SK-N-SH (cell line): ENCODE data around the gene CHID1. TPM values are rescaled to one million over a fixed set of nuclear protein-coding genes. Genes with fewer than 3 reads are reported as not detected.

Source experiments
- CTCF ChIA-PET: fragments of 300-600, 350-600 bp; formaldehyde crosslinking; extraction: SDS; loops from one replicate; lab custom pipeline; 2021; lab: Yijun Ruan, JAX
- POLR2A ChIA-PET: fragments of 350-600 bp; sonication (Branson Sonifier 250); formaldehyde crosslinking; extraction: SDS; loops from one replicate; lab custom pipeline; 2020; ENCODE audit warnings: antibody characterized with exemption, inconsistent platforms; lab: Yijun Ruan, JAX
- DNase-seq: peaks from one replicate; pipeline ENCODE4 v3.0.0; 2012
- H2AFZ ChIP-seq: fragments of 200-600 bp; sonication (generic); 2 replicates; pipeline ENCODE4 v1.8.1; 2016; ENCODE audit warnings: antibody characterized with exemption, mild to moderate bottlenecking, low read depth
- H3F3A ChIP-seq: fragments of 200-600 bp; sonication (generic); replicated peaks from 2 replicates; pipeline ENCODE3; 2016; ENCODE audit warnings: antibody characterized with exemption, mild to moderate bottlenecking; ENCODE audit not compliant: insufficient read depth
- H3K27ac ChIP-seq, 2 experiments: fragments of 200-500 bp in 1 of 2; fragments of 200-600 bp in 1 of 2; sonication (Bioruptor generic) in 1 of 2; sonication (generic), shearing (Covaris generic) in 1 of 2; 2 replicates each; pipeline versions ENCODE4 v1.5.1 to v1.6.1; 2014 to 2016; ENCODE audit warnings: low read depth in 2 of 2, inconsistent platforms in 1 of 2, low read length in 1 of 2, mild to moderate bottlenecking in 1 of 2, mixed read lengths in 1 of 2
- H3K27me3 ChIP-seq: fragments of 200-600 bp; sonication (generic), shearing (Covaris generic); 2 replicates; pipeline ENCODE4 v1.6.1; 2016; ENCODE audit warnings: mixed run types; ENCODE audit not compliant: insufficient read depth
- H3K36me3 ChIP-seq, 2 experiments: fragments of 200-500 bp in 1 of 2; fragments of 200-600 bp in 1 of 2; sonication (Bioruptor generic) in 1 of 2; sonication (generic) in 1 of 2; replicated peaks in 1 of 2; 2 replicates each; pipeline versions ENCODE3 to v1.5.1; 2014 to 2016; ENCODE audit warnings: low read length in 1 of 2, mild to moderate bottlenecking in 1 of 2; ENCODE audit not compliant: insufficient read depth in 2 of 2, control insufficient read depth in 1 of 2
- H3K4me1 ChIP-seq, 2 experiments: fragments of 200-500 bp in 1 of 2; fragments of 200-600 bp in 1 of 2; sonication (Bioruptor generic) in 1 of 2; sonication (generic), shearing (Covaris generic) in 1 of 2; 2 replicates each; pipeline versions ENCODE4 v1.5.1 to v1.6.1; 2014 to 2016; ENCODE audit warnings: low read depth in 1 of 2, low read length in 1 of 2, mixed run types in 1 of 2; ENCODE audit not compliant: insufficient read depth in 2 of 2, control insufficient read depth in 1 of 2
- H3K4me2 ChIP-seq: fragments of 200-600 bp; sonication (generic), shearing (Covaris generic); 2 replicates; pipeline ENCODE4 v1.6.1; 2017; ENCODE audit warnings: mixed run types
- H3K4me3 ChIP-seq, 2 experiments: fragments of 200-500 bp in 1 of 2; fragments of 200-600 bp in 1 of 2; sonication (Bioruptor generic) in 1 of 2; sonication (generic), shearing (Covaris generic) in 1 of 2; 2 replicates each; pipeline versions ENCODE4 v1.5.1 to v1.8.1; 2014 to 2016; ENCODE audit warnings: low read depth in 2 of 2, inconsistent platforms in 1 of 2, low read length in 1 of 2, mild to moderate bottlenecking in 1 of 2, mixed read lengths in 1 of 2, moderate library complexity in 1 of 2
- H3K79me2 ChIP-seq: fragments of 200-600 bp; sonication (generic); 2 replicates; pipeline ENCODE4 v1.8.1; 2017; ENCODE audit warnings: mild to moderate bottlenecking; ENCODE audit not compliant: insufficient read depth
- H3K9ac ChIP-seq: fragments of 200-600 bp; sonication (generic); 2 replicates; pipeline ENCODE4 v1.6.1; 2017; ENCODE audit warnings: mixed run types
- H3K9me2 ChIP-seq: fragments of 200-600 bp; sonication (generic); 2 replicates; pipeline ENCODE4 v1.6.1; 2017; ENCODE audit warnings: mixed run types
- H3K9me3 ChIP-seq: fragments of 200-600 bp; sonication (generic); 2 replicates; pipeline ENCODE4 v1.6.1; 2017; ENCODE audit warnings: mixed run types, mild to moderate bottlenecking, moderate library complexity
- H4K20me1 ChIP-seq: fragments of 200-600 bp; sonication (generic); 2 replicates; pipeline ENCODE4 v1.6.1; 2017; ENCODE audit warnings: mild to moderate bottlenecking, mixed run types; ENCODE audit not compliant: insufficient read depth
- EZH2phosphoT487 ChIP-seq: fragments of 200-600 bp; sonication (generic); IDR thresholded peaks from 2 replicates; pipeline ENCODE4 v1.6.1; 2017; ENCODE audit warnings: low read depth, mixed run types, mild to moderate bottlenecking, antibody characterized with exemption, moderate library complexity, borderline replicate concordance
- FOXJ3 ChIP-seq: sonication (generic); formaldehyde crosslinking; IDR thresholded peaks from 2 replicates; pipeline ENCODE4 v1.5.1; 2020; ENCODE audit warnings: mild to moderate bottlenecking, missing genetic modification reagents
- FOXM1 ChIP-seq: IDR thresholded peaks from 2 replicates; pipeline ENCODE4 v1.4.0; 2012; ENCODE audit warnings: low read depth, mild to moderate bottlenecking
- GABPA ChIP-seq: IDR thresholded peaks from 2 replicates; pipeline ENCODE4 v1.4.0; 2012; ENCODE audit warnings: low read depth, mild to moderate bottlenecking
- GATA2 ChIP-seq: sonication (generic); formaldehyde crosslinking; IDR thresholded peaks from 2 replicates; pipeline ENCODE4 v1.5.0; 2020; ENCODE audit warnings: mild to moderate bottlenecking, missing genetic modification reagents
- JUND ChIP-seq: IDR thresholded peaks from 2 replicates; pipeline ENCODE4 v1.4.0; 2012
- MXI1 ChIP-seq: IDR thresholded peaks from 2 replicates; pipeline ENCODE4 v1.6.1; 2012; ENCODE audit warnings: mild to moderate bottlenecking, low read depth, low read length, improper control_type of control experiment
- NRF1 ChIP-seq: IDR thresholded peaks from 2 replicates; pipeline ENCODE4 v1.6.1; 2012; ENCODE audit warnings: low read depth, mild to moderate bottlenecking, low read length
- RFX5 ChIP-seq: IDR thresholded peaks from 2 replicates; pipeline ENCODE4 v1.6.1; 2012; ENCODE audit warnings: mild to moderate bottlenecking, improper control_type of control experiment, low read length
- RXRA ChIP-seq: IDR thresholded peaks from 2 replicates; pipeline ENCODE4 v1.4.0; 2012; ENCODE audit warnings: low read depth, mild to moderate bottlenecking, borderline replicate concordance
- SIN3A ChIP-seq: IDR thresholded peaks from 2 replicates; pipeline ENCODE4 v1.6.1; 2012; ENCODE audit warnings: low read depth, mild to moderate bottlenecking, low read length, moderate library complexity, borderline replicate concordance
- SMC3 ChIP-seq: IDR thresholded peaks from 2 replicates; pipeline ENCODE4 v1.6.1; 2012; ENCODE audit warnings: low read depth, low read length, improper control_type of control experiment
- TAF1 ChIP-seq: IDR thresholded peaks from 2 replicates; pipeline ENCODE4 v1.6.1; 2012; ENCODE audit warnings: low read depth, mild to moderate bottlenecking, low read length, moderate library complexity, borderline replicate concordance
- TEAD4 ChIP-seq: IDR thresholded peaks from 2 replicates; pipeline ENCODE4 v1.4.0; 2012; ENCODE audit warnings: mild to moderate bottlenecking, borderline replicate concordance; ENCODE audit not compliant: insufficient read depth
- WGBS: methylation state at CpG from one replicate; pipeline ENCODE4 v1.1.6; 2017; ENCODE audit warnings: low lambda C conversion rate; 5-methylcytosine and 5-hydroxymethylcytosine counted together
- polyA plus RNA-seq, 3 experiments: library from polyadenylated mRNA; depleted of rRNA; stranded (reverse); fragments of >200 nt; gene quantifications; 2 replicates each; pipeline ENCODE4 v1.2.3, GENCODE V29; 2012
- TF ChIP-seq, protein P1 (sequence below): IDR thresholded peaks from 2 replicates; pipeline ENCODE4 v1.4.0; 2012; ENCODE audit warnings: low read depth
- TF ChIP-seq, protein P2 (sequence below): fragments of 200-600 bp; sonication (generic); IDR thresholded peaks from 2 replicates; pipeline ENCODE4 v1.6.1; 2017; ENCODE audit warnings: antibody characterized with exemption, mild to moderate bottlenecking, moderate library complexity
- TF ChIP-seq, protein P3 (sequence below): IDR thresholded peaks from 2 replicates; pipeline ENCODE4; 2012
- TF ChIP-seq, protein P4 (sequence below): IDR thresholded peaks from 2 replicates; pipeline ENCODE4 v1.6.1; 2012; ENCODE audit warnings: mild to moderate bottlenecking, low read depth, low read length, moderate library complexity
- TF ChIP-seq, protein P5 (sequence below): fragments of 150-350 bp; IDR thresholded peaks from 2 replicates; pipeline ENCODE4 v1.6.1; 2017; ENCODE audit warnings: antibody characterized with exemption, low read length, low read depth, borderline replicate concordance

The CHID1 gene
- polyA plus RNA-seq, 1 of the 3 experiments (the other 2 are of a cell fraction): 231 TPM

DNA sequence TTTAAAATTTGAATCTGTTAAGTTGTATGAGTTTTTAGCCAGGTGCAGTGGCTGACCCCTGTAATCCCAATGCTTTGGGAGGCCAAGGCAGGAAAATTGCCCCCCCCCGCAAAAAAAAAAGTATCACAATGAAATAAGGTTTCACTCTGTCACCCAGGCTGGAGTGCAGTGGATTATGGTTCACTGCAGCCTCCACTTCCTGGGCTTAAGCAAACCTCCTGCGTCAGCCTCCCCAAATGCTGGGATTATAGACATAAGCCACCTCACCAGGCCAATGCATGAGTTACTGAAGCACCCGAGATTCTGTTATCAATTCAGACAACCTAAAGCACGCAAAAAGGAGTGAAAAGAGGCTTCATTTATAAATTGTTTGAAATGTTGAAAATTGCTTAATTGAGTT, 2.4 kb upstream of the CHID1 start:
- TF ChIP-seq SIN3A (no peak), GATA2 (CRISPR knock-in tag) (no peak), SMC3 (no peak)
- TF ChIP-seq, protein P1, sequence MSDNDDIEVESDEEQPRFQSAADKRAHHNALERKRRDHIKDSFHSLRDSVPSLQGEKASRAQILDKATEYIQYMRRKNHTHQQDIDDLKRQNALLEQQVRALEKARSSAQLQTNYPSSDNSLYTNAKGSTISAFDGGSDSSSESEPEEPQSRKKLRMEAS: no peak
- TF ChIP-seq, protein P2, sequence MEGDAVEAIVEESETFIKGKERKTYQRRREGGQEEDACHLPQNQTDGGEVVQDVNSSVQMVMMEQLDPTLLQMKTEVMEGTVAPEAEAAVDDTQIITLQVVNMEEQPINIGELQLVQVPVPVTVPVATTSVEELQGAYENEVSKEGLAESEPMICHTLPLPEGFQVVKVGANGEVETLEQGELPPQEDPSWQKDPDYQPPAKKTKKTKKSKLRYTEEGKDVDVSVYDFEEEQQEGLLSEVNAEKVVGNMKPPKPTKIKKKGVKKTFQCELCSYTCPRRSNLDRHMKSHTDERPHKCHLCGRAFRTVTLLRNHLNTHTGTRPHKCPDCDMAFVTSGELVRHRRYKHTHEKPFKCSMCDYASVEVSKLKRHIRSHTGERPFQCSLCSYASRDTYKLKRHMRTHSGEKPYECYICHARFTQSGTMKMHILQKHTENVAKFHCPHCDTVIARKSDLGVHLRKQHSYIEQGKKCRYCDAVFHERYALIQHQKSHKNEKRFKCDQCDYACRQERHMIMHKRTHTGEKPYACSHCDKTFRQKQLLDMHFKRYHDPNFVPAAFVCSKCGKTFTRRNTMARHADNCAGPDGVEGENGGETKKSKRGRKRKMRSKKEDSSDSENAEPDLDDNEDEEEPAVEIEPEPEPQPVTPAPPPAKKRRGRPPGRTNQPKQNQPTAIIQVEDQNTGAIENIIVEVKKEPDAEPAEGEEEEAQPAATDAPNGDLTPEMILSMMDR: no peak
- peaks cover 0 to 14% of the 10 kb centered on the region in 2 experiments; a peak in 1 of 4 replicates for H3K4me1 ChIP-seq
- 0 out of 2 replicates have a peak, but pooled peaks cover 1% of the 10 kb centered on the region for H4K20me1 ChIP-seq
- H3K27ac ChIP-seq: no peak overlapping the region
- DNase-seq: no peak
- no peaks in the 10 kb centered on the region for H3F3A ChIP-seq
- H2AFZ ChIP-seq: no peak overlapping the region
- no peaks in the 10 kb centered on the region for H3K9me3 ChIP-seq
- no peak overlapping the region for H3K4me2 ChIP-seq
- no peaks in the 10 kb centered on the region for H3K27me3 ChIP-seq
- H3K9me2 ChIP-seq: no peaks in the 10 kb centered on the region
- no peak overlapping the region for H3K4me3 ChIP-seq
- no peak overlapping the region for H3K9ac ChIP-seq
- H3K79me2 ChIP-seq: peaks cover 26% of the 10 kb centered on the region
- 76% methylated on average over 4 of the region's 4 CpGs for WGBS
- POLR2A ChIA-PET: no interaction called here
- CTCF ChIA-PET: interaction anchor here (2.0 kb wide), 1 partner anchor 12 kb away, joined by 5 read pairs; the partner anchor contains the start of gene AP2A2
- no peaks in the 10 kb centered on the region for H3K36me3 ChIP-seq

DNA sequence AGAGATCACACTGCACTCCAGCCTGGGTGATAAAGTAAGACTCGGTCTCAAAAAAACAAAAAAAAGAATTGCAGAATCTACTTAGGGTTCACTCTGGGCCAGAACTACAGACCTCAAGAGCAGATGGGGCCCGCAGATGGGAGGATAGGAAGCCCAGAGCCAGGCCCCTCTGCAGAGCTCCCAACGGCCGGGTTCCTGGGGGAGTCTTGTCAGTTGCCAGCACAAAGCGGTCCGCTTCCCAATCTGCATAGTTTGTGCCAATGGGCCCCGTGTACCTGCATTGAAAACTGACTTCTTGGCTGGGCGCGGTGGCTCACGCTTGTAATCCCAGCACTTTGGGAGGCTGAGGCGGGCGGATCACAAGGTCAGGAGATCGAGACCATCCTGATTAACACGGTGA, 1.7 kb upstream of the CHID1 start:
- CTCF ChIA-PET: interaction anchor here (1.2 to 2.0 kb wide), 3 partner anchors 13 to 139 kb away, joined by 4 to 5 read pairs (median 5); partner anchors contain the start of gene AP2A2
- TF ChIP-seq TAF1 (no peak), JUND (no peak), RFX5 (no peak), RXRA (no peak), MXI1 (no peak), GABPA (no peak), NRF1 (no peak), EZH2phosphoT487 (no peak), FOXM1 (no peak), FOXJ3 (CRISPR knock-in tag) (no peak), TEAD4 (no peak)
- TF ChIP-seq, protein P3, sequence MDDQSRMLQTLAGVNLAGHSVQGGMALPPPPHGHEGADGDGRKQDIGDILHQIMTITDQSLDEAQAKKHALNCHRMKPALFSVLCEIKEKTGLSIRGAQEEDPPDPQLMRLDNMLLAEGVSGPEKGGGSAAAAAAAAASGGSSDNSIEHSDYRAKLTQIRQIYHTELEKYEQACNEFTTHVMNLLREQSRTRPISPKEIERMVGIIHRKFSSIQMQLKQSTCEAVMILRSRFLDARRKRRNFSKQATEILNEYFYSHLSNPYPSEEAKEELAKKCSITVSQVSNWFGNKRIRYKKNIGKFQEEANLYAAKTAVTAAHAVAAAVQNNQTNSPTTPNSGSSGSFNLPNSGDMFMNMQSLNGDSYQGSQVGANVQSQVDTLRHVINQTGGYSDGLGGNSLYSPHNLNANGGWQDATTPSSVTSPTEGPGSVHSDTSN: no peak
- TF ChIP-seq, protein P4, sequence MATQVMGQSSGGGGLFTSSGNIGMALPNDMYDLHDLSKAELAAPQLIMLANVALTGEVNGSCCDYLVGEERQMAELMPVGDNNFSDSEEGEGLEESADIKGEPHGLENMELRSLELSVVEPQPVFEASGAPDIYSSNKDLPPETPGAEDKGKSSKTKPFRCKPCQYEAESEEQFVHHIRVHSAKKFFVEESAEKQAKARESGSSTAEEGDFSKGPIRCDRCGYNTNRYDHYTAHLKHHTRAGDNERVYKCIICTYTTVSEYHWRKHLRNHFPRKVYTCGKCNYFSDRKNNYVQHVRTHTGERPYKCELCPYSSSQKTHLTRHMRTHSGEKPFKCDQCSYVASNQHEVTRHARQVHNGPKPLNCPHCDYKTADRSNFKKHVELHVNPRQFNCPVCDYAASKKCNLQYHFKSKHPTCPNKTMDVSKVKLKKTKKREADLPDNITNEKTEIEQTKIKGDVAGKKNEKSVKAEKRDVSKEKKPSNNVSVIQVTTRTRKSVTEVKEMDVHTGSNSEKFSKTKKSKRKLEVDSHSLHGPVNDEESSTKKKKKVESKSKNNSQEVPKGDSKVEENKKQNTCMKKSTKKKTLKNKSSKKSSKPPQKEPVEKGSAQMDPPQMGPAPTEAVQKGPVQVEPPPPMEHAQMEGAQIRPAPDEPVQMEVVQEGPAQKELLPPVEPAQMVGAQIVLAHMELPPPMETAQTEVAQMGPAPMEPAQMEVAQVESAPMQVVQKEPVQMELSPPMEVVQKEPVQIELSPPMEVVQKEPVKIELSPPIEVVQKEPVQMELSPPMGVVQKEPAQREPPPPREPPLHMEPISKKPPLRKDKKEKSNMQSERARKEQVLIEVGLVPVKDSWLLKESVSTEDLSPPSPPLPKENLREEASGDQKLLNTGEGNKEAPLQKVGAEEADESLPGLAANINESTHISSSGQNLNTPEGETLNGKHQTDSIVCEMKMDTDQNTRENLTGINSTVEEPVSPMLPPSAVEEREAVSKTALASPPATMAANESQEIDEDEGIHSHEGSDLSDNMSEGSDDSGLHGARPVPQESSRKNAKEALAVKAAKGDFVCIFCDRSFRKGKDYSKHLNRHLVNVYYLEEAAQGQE: no peak
- TF ChIP-seq, protein P5, sequence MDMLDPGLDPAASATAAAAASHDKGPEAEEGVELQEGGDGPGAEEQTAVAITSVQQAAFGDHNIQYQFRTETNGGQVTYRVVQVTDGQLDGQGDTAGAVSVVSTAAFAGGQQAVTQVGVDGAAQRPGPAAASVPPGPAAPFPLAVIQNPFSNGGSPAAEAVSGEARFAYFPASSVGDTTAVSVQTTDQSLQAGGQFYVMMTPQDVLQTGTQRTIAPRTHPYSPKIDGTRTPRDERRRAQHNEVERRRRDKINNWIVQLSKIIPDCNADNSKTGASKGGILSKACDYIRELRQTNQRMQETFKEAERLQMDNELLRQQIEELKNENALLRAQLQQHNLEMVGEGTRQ: no peak

More for the DNA sequence above, 1.7 kb upstream of the CHID1 start:
- Histone ChIP-seq H3K9ac (no peak overlapping the region), H3K36me3 (no peaks in the 10 kb centered on the region), H3K79me2 (peaks cover 29% of the 10 kb centered on the region), H3K9me2 (no peaks in the 10 kb centered on the region), H3K4me2 (no peak overlapping the region), H3K9me3 (no peaks in the 10 kb centered on the region), H3F3A (no peaks in the 10 kb centered on the region), H3K27me3 (no peaks in the 10 kb centered on the region), H3K27ac (no peak overlapping the region), H3K4me1 (peaks cover 0 to 14% of the 10 kb centered on the region in 2 experiments; a peak in 1 of 4 replicates), H2AFZ (no peak overlapping the region), H3K4me3 (no peak overlapping the region), H4K20me1 (0 out of 2 replicates have a peak, but pooled peaks cover 3% of the 10 kb centered on the region)
- POLR2A ChIA-PET: interaction anchor here (0.6 kb wide), 1 partner anchor 14 kb away, joined by 3 read pairs; no protein-coding TSS in a partner anchor
- no peak for DNase-seq
- 98% methylated on average over 12 of the region's 14 CpGs for WGBS
